DMS153 treated with DMSO at 0.1 percent for 48 hours (cell line): ENCODE measurements around the gene GZMA.

Experiments
- DNase-seq: peaks from one replicate; lab custom pipeline; 2025; ENCODE audit not compliant: unreplicated experiment; lab: John Stamatoyannopoulos, UW

The GZMA gene

DNA sequence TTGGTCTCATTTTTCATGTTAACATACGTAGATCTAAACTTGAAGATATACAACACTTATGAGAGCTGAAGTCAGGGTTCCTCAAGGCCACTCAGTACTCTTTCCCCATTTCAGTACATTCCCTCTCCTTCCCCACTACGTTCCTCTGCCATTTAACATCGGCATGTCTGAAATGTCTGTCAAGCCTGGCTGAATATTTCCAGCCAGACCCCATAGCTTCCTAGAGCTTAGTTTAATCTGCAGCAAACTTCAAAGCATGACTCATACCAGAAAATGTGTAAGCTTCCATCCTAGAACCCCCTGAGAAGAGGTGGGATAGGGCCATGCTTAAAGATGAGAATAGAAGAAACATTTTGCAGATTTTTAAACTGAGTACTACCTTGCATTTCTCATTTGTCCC is 6.2 kb downstream of the GZMA start:
- no peak for DNase-seq

DNA sequence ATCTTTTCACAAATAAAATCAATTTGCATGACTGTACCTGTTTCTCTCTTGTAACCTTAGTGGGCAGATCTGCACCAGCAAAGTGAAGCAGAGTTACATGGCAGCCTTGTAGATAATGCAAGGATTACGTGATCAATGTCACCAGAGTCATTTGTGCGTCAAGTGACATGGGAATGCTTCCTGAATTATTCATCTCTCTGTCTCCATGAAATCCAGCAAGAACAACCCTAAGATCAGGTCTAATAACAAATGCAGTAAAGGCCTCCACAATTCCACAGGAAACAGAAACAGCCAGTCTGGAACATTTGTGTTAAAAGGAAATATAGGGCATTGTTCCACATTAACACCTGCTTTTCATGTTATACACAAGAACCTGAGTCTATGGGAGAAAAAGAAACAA is 7.8 kb downstream of the GZMA start:
- no peak for DNase-seq

DNA sequence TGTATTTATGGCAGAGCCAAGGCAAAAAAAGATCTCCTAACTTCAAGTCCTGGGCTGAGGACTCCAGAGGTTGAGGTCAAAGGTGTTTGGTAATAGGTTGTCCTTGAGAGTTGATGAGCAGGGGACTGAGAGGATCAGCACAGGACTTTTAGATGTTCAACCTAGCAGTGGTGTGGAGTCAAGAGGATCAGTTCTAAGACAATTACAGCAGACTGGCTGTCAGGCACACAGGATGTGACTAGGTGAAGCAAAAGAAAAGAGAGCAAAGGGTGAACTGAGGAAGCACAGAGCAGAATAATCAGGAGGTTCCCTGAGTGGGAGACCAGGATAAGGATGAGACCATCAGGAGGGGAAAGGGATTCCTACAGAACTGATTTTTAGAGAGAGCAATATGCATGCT is 10.9 kb downstream of the GZMA start:
- no peak for DNase-seq

DNA sequence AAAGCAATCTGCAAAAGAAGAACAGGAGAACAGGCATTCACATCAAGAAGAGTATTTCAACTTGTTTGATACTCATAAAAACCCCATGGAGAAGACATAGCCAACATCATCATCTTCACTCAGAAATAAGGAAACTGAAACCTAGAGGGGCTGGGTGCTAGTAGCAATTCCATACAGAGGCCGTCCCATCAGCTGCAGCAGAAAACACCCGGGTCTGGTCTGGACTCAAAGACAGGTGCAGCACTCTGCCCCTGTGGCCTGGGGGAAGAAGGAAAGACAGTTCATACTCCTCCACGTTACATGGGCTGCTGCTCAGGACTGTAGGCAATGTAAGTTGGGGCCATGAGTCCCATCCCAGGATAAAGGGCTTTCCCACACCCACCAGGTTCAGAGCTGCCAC is 11.6 kb downstream of the GZMA start:
- DNase-seq: no peak

DNA sequence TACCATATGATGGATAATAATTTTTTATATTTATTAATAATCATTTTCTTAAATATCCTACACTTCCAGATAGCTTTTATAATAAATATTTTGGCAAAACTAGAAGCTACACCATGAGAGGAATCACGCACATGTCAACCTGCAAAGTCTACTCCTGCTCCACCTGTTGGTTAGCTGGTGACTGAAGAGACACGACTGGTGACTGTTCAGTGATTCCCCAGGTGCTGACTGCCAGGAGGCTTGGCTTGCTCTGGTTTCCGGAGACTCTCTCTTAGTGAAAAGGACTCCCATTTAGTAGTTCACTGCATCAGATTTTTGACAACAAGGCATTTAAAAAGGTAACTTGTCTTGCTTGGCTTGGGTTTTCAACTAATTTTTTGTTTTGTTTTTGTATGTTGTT is 20.9 kb downstream of the GZMA start:
- no peak for DNase-seq

DNA sequence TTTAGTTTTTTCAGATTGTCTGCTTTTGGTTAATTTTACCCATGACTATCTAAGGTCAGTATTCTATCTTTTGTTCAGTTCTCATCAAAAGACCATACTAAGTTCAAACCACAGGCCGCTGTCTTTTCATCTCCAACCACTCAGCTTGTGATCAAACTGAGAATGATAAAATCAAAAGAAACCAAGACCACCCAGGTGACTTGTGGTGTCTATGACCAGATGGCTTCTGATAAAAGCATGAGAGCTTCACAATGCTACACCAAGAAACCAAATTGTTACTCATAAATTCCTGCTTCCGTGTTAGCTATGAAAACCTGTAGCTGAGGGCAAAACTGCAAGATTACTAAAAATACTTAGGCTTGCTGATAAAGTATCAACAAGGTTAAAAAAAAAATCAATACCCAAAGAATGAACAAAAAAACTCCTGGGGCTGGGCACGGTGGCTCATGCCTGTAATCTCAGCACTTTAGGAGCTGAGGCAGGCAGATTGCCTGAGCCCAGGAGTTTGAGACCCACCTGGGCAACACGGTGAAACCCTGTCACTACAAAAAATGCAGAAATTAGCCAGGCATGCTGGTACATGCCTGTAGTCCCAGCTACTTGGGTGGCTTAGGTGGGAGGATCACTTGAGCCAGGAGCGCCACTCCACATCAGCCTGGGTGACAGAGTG is 31.7 kb downstream of the GZMA start:
- DNase-seq: no peak

DNA sequence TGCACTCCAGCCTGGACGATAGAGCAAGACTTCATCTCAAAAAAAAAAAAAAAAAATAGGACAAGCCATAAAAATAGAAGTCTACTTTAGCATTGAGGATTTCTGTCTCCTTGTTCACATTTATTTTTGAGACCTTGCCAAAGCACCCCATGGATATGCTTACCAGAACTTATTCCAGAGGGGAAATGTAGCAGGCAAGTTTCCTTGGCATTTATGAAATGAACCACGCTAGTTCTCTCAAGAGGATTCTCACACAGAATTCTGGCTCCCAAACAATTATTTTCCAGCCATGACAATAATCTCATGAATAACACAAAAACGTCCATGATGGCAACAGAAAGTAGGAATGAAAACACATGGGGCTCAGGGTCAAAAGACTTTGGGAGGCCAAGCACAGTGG is 34.1 kb downstream of the GZMA start:
- no peak for DNase-seq

DNA sequence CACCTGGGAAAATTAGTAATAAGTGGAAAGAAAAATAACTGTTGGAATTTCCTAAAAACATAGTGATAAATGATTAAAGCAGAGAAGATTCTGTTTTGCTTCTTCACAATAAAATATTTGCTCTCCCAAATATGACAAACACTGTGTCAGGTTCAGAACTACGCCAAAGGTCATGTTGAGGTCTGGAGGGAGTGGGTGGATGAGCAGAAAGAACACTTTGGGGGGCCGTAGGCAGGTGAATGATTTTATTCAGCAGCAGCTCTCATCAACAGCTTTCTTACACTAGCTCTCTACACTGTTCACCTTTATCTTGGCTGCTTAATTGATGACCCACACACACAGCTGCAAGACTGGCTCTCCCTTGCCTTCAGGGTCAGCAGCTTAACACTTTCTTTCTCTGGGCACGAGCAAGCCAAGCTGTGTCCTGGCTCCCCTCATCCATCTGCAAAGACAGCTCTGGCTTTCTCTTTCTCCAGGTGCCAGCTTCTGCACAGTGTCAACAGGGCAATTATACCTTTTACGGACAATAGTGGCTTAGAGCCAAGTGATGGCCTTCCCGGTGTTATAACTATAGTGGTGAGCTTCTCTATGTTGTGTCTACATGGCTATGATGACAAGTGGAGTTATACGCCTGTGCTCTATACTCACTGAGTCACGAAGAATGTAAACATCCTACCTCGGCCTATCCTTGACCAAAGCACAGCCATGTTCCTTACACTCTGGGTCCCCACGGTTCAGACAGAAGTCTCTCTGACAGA is 38.6 kb downstream of the GZMA start:
- no peak for DNase-seq

DNA sequence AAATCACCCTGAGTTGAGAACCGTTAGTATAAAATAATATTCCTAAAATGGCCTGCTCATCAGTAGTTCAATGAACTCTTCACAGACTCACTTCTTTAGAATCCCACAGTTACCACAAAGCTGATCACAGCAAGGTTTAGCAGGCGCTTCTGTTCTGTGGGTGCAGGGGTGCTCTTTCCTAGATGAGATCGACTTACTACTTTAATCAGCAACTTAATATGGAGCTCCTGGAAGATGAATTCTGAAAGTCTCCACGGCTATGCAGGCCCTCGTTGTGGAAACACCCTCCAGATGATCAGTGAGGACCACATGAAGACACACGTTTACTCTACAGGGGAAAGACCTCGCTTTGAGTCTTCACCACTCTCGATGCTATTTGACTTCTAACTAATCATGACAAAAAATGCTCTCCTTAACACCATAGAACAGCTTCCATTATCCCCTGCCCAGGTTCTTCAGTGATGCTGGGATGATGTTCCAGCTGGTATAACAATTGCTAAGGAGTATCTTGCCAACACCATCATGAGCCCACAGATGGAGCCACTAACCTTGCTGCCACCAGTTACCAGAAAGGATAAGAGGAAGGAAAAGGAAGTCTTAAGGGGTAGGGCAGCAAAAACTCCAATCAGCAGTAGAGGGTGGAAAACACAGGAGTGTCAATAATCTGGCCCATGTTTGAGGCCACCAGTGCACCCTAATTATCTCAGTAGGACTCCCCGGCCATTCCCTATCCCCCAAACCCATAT is 39.7 kb downstream of the GZMA start:
- DNase-seq: no peak

DNA sequence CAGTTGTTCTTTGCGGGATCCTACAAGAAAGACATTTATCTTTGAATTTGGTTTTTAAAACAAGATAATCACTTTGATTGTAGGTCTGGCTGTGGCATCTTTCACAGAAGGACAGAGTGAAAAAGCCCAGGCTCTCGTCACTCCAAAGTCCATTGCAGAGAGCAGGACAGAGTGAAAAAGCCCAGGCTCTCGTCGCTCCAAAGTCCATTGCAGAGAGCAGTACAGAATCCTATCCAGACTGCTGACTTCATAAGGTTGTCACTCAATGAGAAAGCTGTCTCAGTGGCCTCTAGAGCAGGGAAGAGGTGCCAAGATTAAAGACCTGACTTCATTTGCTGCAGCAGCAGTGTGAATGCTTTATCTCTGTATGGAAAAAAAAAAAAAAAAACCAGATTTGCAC is 41.2 kb downstream of the GZMA start:
- no peak for DNase-seq

DNA sequence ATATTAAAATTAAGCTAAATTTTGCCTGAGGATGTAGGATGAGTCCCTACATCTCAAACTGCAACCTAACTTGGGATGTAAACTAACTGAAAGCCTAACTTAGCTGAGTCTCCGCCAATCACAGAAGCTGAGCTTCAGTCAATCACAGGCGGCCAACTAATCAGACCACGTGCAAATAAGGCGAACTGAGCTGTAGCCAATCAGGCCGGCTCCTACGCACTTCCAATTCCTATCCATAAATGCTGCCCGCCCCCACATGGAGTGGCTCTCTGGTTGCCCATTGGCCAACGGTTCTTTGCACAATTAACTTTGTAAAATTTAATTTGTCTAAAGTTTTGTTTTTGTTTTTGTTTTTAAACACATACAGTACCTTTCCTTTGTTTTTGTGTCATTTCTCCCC is 43.6 kb downstream of the GZMA start:
- no peak for DNase-seq

DNA sequence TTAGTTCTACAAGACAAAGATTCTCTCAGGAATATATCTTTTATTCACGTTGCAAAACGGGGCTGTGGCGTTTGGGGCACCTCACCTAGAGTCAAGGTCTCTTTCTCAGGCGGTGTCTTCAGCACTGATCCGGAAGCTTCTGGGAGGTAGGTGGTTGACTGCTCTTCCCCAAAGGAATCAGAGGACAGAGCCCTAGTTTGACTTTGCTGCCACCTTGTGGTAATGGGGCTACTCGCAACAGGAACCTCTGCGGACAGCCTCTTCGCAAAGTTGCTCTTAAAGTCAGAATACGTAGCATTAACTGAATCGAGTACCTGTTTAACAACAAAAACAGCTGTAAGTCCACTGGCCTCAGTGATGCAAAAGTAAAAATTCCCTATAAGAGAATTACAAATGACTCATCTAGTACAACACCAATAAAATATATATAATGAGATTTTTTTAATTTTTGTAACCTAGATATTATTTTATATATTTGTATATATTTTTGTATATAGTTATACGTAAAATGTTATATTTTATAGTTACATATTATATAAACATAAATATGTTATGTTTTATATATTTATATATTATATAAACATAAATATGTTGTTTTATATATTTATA is 44.2 kb downstream of the GZMA start:
- DNase-seq: peak; percentile 31

DNA sequence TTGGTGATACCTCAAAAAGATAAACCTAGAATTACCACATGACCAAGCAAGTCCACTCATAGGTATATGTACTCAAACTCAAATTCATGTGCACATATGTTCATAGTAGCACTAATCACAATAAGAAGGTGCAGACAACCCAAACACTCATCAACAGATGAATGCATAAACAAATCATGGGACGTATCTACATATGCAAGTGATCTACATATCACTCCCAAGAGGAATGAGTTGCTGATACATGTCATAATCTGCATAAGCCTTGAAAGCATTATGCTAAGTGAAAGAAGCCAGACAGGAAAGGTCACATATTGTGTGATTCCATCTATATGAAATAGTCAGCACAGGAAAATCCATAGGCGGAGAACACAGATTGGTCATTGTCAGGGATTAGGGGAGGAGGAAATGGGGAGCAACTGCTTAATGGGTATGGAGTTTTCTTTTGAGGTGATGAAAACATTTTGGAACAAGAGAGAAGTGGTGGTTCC is 46.9 kb downstream of the GZMA start:
- no peak for DNase-seq

DNA sequence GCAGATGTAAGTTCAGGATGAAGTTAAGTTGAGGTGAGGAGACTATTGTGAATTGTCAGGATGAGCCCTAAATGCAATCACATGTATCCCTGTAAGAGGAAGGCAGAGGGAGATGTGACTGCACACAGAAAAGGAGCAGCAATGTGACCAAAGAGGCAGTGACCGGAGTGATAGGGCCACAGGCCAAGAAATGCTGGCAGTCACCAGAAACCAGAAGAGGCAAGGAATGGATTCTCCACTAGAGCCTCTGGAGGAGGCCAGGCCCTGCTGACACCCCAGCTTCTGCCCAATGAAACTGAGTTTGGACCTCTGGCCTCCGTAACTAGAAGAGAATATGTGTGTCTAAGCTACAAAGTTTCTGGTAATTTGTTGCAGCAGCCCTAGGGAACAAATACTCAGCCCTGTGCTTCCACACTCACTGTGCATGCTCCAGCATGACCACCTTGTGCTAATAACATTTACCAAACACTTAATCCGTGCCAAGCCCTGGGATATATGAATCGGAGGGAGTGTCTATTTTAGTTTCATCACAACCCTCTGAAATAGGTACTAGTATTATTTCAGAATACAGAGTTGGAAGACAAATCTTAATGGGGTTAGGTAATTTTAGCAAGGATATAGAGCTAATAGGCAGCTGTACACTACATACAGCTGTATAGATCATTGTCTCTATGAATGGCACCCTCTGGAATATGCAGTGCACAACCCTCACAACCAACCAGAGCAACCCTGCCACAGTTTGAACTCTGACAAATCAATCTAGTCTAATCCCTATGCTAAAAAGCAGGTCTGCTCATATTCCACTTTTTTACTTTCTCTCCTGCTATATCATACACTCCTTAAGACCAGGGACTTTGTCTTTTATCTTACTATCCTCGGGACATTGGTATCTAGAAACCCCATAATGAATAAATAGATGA is 49.7 kb downstream of the GZMA start:
- no peak for DNase-seq

DNA sequence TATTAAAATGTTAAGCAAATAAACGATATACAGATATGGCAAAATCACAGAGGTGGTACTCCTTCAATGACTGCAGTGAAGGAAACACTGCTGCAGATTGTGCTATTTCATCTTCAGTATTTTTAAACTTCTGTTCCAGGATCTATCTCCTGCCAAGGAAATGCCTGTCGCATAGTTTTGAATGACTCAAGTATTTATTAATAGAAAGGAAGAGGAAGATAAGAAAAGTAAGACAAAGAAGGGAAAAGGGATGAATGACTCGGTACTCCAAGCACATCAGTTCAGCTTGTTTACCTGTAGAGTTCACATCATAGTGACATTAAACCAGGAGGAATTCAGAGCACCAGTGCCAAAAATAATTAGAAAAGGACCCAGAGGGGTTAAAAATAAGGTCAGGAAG is 52.4 kb downstream of the GZMA start:
- DNase-seq: no peak
